Suprapubic skin (tissue), 3 donors: ENCODE results near the gene TBC1D14.

Source experiments
- CTCF ChIP-seq, 2 donors: fragments of 200-600 bp in 1 of 2; fragments of 450-650 bp in 1 of 2; sonication (generic) in 1 of 2; IDR thresholded peaks; one replicate each; pipeline ENCODE4 v1.5.1; 2016 to 2019; ENCODE audit warnings: antibody characterized with exemption in 2 of 2, mild to moderate bottlenecking in 1 of 2, moderate library complexity in 1 of 2
- POLR2A ChIP-seq, 2 donors: fragments of 450-650 bp; IDR thresholded peaks; one replicate each; pipeline ENCODE4 v1.6.1; 2017; ENCODE audit warnings: antibody characterized with exemption in 2 of 2, mild to moderate bottlenecking in 2 of 2, moderate library complexity in 2 of 2

- TF ChIP-seq POLR2A (IDR thresholded peaks at IDR 0.05) (no peak), CTCF (IDR thresholded peaks at IDR 0.05) (no peak)
Observed at GRCh38 chr4:7055990-7056325, 146.3 kb downstream of the TBC1D14 start.
